DOHH2 (cell line): ENCODE data around the gene JARID2.

Source experiments
- EZH2phosphoT487 ChIP-seq: fragments of 200-600 bp; sonication (generic); IDR thresholded peaks from 2 replicates; pipeline ENCODE4 v1.6.1; 2017; ENCODE audit warnings: borderline replicate concordance, mild to moderate bottlenecking, antibody characterized with exemption, low read length, moderate library complexity, mixed read lengths
- TF ChIP-seq, protein P1 (sequence below): fragments of 200-600 bp; sonication (generic); IDR thresholded peaks from one replicate; pipeline ENCODE4 v1.5.1; 2014; ENCODE audit warnings: antibody characterized with exemption, mild to moderate bottlenecking, low read depth, low read length; ENCODE audit not compliant: poor library complexity, severe bottlenecking

DNA sequence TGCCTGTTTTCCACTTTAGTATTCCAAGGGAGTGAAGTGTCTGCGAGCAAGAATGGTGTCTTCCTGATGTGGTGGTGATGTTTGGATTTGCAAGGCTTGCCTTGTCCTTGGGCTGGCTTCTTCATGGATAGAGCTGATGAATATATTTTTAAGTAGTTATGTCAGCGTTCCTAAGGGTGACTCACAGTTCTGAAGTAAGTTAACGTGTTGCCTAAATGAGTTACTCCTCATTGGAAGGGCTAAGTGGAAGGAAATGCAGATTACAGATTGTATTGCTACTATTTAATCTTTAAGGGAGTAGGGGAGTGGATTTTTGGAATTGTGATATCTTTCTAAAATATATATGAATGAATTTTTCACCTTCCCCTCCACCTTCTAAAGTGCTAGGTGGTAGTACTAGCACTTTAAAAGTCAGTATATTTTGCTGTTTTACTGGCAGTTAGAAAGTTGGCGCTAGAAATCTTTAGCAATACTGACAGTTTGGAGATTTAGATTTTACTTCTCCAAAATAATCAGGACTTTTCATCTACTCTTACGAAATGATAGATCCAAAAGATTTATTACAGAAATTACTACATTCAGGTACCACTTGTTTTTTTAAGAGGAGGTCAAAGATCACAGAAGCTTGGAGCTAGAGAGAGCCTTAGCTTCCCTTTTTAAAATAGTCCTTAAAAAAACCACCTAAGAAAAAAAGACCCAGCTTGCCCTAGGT, 197.4 kb downstream of the JARID2 start:
- TF ChIP-seq, protein P1, sequence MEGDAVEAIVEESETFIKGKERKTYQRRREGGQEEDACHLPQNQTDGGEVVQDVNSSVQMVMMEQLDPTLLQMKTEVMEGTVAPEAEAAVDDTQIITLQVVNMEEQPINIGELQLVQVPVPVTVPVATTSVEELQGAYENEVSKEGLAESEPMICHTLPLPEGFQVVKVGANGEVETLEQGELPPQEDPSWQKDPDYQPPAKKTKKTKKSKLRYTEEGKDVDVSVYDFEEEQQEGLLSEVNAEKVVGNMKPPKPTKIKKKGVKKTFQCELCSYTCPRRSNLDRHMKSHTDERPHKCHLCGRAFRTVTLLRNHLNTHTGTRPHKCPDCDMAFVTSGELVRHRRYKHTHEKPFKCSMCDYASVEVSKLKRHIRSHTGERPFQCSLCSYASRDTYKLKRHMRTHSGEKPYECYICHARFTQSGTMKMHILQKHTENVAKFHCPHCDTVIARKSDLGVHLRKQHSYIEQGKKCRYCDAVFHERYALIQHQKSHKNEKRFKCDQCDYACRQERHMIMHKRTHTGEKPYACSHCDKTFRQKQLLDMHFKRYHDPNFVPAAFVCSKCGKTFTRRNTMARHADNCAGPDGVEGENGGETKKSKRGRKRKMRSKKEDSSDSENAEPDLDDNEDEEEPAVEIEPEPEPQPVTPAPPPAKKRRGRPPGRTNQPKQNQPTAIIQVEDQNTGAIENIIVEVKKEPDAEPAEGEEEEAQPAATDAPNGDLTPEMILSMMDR: no peak
- no peak for TF ChIP-seq EZH2phosphoT487
